Spleen (tissue), 7 donors: ENCODE results near the gene RILP.

Experiments
- POLR2A ChIP-seq, 3 donors: fragments of 450-650 bp; IDR thresholded peaks; one replicate each; pipeline ENCODE4 v1.5.1; 2017; ENCODE audit warnings: antibody characterized with exemption in 3 of 3, mild to moderate bottlenecking in 1 of 3
- POLR2AphosphoS5 ChIP-seq, 3 donors: sonication (generic); formaldehyde crosslinking; IDR thresholded peaks; one replicate each; pipeline ENCODE4 v1.5.1; 2017; ENCODE audit warnings: antibody characterized with exemption in 3 of 3
- TF ChIP-seq, protein P1 (sequence below), 11 experiments: fragments of 200-600 bp in 7 of 11; fragments of 450-650 bp in 4 of 11; sonication (generic) in 4 of 11; IDR thresholded peaks in 8 of 11; conservative IDR thresholded peaks in 3 of 11; 1 replicate in 7 of 11; 2 replicates in 4 of 11; pipeline versions ENCODE4 v1.4.0 to v1.8.0; 2016 to 2021; ENCODE audit warnings: antibody characterized with exemption in 11 of 11, inconsistent platforms in 4 of 11, mild to moderate bottlenecking in 1 of 11
- donor health status: DM: no; HTN: no; CAD: no; lungs with moderate emphysema.
- donor health status: DM: no; HTN: no; CAD: no.
- donor health status: DM: no; HTN: no; CAD: no.

DNA sequence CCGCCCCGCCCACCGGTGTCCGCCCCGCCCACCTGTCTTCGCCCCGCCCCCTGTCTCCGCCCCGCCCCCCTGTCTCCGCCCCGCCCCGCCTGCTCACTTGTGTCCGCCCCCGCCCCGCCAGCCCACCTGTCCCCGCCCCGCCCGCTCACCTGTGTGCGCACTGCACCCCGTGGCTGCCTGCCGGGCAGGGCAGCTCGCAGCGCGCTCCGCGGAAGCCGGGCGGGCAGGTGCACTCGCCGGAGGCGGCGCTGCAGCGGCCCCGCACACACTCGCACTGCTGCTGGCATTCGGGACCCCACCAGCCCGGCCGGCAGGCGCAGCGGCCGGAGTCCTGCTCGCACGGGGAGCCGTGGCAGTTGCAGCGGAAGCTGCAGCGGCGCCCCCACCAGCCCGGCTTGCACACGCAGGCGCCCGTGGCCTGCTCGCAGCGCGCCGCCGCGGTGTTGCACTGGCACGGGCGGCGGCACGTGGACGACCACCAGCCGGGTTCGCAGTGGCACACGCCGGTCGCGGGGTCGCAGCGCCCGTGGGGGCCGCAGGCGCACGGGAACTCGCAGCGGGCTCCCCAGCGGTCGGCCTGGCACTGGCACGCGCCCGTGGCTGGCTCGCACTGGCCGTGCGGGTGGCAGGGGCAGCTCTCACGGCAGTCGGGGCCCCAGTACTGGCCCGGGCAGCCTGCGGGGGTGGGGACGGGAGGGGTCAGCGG is 6.2 kb downstream of the RILP start:
- TF ChIP-seq, protein P1, sequence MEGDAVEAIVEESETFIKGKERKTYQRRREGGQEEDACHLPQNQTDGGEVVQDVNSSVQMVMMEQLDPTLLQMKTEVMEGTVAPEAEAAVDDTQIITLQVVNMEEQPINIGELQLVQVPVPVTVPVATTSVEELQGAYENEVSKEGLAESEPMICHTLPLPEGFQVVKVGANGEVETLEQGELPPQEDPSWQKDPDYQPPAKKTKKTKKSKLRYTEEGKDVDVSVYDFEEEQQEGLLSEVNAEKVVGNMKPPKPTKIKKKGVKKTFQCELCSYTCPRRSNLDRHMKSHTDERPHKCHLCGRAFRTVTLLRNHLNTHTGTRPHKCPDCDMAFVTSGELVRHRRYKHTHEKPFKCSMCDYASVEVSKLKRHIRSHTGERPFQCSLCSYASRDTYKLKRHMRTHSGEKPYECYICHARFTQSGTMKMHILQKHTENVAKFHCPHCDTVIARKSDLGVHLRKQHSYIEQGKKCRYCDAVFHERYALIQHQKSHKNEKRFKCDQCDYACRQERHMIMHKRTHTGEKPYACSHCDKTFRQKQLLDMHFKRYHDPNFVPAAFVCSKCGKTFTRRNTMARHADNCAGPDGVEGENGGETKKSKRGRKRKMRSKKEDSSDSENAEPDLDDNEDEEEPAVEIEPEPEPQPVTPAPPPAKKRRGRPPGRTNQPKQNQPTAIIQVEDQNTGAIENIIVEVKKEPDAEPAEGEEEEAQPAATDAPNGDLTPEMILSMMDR (IDR thresholded peaks at IDR 0.05 in 8 of 11, conservative IDR thresholded peaks at IDR 0.05 in 3 of 11): peak in 2 of 11 experiments; percentile 22 to 32
- TF ChIP-seq POLR2A (IDR thresholded peaks at IDR 0.05) (no peak), POLR2AphosphoS5 (IDR thresholded peaks at IDR 0.05) (peak in 2 of 3 donors; percentile 2 to 52)
